ENCODE data around the gene SAPCD1.

GRCh38 chr6:31782126-31782855 lies 19.8 kb downstream of the SAPCD1 start:
- no peak for TF ChIP-seq CTCF (IDR thresholded peaks at IDR 0.05)
- no peak for TF ChIP-seq EZH2 (IDR thresholded peaks at IDR 0.05; ENCODE audit: borderline replicate concordance, insufficient read depth, low read depth, low read length, poor library complexity, severe bottlenecking)

All from B cell (primary cell).